ENCODE results near the gene SUPT5H. TPM values are rescaled to one million over a fixed set of nuclear protein-coding genes. Genes with fewer than 3 reads are reported as not detected.

The SUPT5H gene
- total and polyA plus RNA-seq, 12 donors, result 56.2 to 149 (median 84.3) TPM

DNA sequence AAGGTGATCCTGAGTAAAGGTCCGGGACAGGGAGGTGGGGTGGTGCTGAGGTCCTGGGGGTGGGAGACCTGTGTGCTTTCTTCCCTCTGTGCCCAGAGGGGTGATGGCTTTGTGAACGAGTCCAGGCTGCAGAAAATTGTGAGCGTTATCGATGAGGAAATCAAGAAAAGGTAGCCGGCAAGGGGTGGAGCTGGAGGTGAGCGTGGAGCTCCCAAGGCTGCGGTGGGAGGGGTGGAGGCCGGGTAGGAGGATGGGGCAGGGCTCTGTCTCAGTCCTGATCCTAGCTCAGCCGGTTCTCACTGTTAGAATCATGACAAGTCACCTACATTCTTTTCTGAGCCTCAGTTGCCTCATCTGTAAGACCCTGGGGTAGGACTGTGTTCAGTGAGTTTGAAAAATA lies 73.6 kb downstream of the SUPT5H start:
- intact Hi-C loops (cut with DNase I), result no loop called here
- 67 to 73% methylated on average over 9 of the region's 9 CpGs for WGBS, 2 donors
- Histone ChIP-seq H3K27ac (no peak overlapping the region), H3K9me3 (no peaks in the 10 kb centered on the region), H3K27me3 (peaks cover 22 to 46% (median 37%) of the 10 kb centered on the region in 7 donors), H3K36me3 (no peaks in the 10 kb centered on the region), H3K4me1 (peaks cover 5 to 16% (median 13%) of the 10 kb centered on the region in 9 donors), H3K4me3 (no peak overlapping the region)
- TF ChIP-seq, protein P1, sequence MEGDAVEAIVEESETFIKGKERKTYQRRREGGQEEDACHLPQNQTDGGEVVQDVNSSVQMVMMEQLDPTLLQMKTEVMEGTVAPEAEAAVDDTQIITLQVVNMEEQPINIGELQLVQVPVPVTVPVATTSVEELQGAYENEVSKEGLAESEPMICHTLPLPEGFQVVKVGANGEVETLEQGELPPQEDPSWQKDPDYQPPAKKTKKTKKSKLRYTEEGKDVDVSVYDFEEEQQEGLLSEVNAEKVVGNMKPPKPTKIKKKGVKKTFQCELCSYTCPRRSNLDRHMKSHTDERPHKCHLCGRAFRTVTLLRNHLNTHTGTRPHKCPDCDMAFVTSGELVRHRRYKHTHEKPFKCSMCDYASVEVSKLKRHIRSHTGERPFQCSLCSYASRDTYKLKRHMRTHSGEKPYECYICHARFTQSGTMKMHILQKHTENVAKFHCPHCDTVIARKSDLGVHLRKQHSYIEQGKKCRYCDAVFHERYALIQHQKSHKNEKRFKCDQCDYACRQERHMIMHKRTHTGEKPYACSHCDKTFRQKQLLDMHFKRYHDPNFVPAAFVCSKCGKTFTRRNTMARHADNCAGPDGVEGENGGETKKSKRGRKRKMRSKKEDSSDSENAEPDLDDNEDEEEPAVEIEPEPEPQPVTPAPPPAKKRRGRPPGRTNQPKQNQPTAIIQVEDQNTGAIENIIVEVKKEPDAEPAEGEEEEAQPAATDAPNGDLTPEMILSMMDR (IDR thresholded peaks at IDR 0.05), result no peak
- no peak for ATAC-seq
- no peak for DNase-seq

- Histone ChIP-seq H3K9me3 (no peaks in the 10 kb centered on the region), H3K27ac (no peak overlapping the region), H3K4me3 (no peak overlapping the region), H3K36me3 (peaks cover 0 to 9% (median 0%) of the 10 kb centered on the region in 9 donors), H3K27me3 (peaks cover 4 to 27% (median 19%) of the 10 kb centered on the region in 7 donors), H3K4me1 (peaks cover 0 to 3% (median 1%) of the 10 kb centered on the region in 9 donors)
- no peak for ATAC-seq
- intact Hi-C loops (cut with DNase I), result no loop called here
- DNase-seq, result no peak
- TF ChIP-seq, protein P1 (IDR thresholded peaks at IDR 0.05), result no peak
- WGBS, 2 donors, result 87 to 88% methylated on average over 8 of the region's 8 CpGs
Measured at GRCh38 chr19:39520541-39521484, 75.4 kb downstream of the SUPT5H start.

DNA sequence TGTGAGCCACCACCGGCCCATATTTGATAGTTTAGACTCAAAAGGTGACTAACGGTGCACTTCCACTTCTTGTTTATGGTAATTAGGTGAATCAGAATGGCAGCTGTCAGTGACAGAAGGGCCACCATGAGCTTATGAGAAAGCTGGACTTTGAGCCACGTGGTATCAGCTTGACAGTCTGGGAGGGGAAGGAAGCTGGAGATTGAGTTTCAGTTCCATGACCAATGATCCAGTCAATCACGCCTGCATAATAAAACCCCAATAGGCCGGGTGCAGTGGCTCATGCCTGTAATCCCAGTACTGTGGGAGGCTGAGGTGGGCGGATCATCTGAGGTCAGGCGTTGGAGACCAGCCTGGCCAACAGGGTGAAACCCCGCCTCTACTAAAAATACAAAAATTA lies 79.1 kb downstream of the SUPT5H start:
- 85 to 87% methylated on average over 8 of the region's 8 CpGs for WGBS, 2 donors
- TF ChIP-seq, protein P1 (IDR thresholded peaks at IDR 0.05), result no peak
- no peak for ATAC-seq

GRCh38 chr19:39525205-39525604 lies 79.8 kb downstream of the SUPT5H start:
- Histone ChIP-seq H3K36me3 (peaks cover 0 to 9% (median 0%) of the 10 kb centered on the region in 9 donors), H3K4me3 (no peak overlapping the region), H3K9me3 (no peaks in the 10 kb centered on the region), H3K4me1 (peaks cover 0 to 3% (median 0%) of the 10 kb centered on the region in 9 donors), H3K27ac (no peak overlapping the region), H3K27me3 (no peaks in the 10 kb centered on the region)
- TF ChIP-seq, protein P1 (IDR thresholded peaks at IDR 0.05), result no peak
- ATAC-seq, result no peak
- no peak for DNase-seq
- 96% methylated on average over 3 of the region's 3 CpGs for WGBS, 2 donors
- intact Hi-C loops (cut with DNase I), result no loop called here

More for the DNA sequence above, 79.1 kb downstream of the SUPT5H start:
- no peaks in the 10 kb centered on the region for H3K4me1 ChIP-seq
- no peak overlapping the region for H3K4me3 ChIP-seq
- H3K9me3 ChIP-seq, result no peaks in the 10 kb centered on the region
- H3K27ac ChIP-seq, result no peak overlapping the region
- peaks cover 0 to 9% (median 0%) of the 10 kb centered on the region in 9 donors for H3K36me3 ChIP-seq
- intact Hi-C loops (cut with DNase I), result no loop called here
- no peaks in the 10 kb centered on the region for H3K27me3 ChIP-seq
- no peak for DNase-seq

Small RNA genes within 50 kb of the gene (microRNA-seq; reads per million reads assigned to microRNA genes)
- 0 reads per million in 2 donors for gene MIR4530

Other genes starting within 250 kb of the SUPT5H start
- not detected for gene NCCRP1, start 248.6 kb upstream of the SUPT5H start, total RNA-seq
- under 1 TPM in 1 of 2 donors, not detected in 1; 0.03 TPM for gene NCCRP1, start 248.6 kb upstream of the SUPT5H start, polyA plus RNA-seq
- gene SYCN, start 241.3 kb upstream of the SUPT5H start, total RNA-seq, result under 1 TPM in 1 of 10 donors, not detected in 9; 0.55 TPM
- gene SYCN, start 241.3 kb upstream of the SUPT5H start, polyA plus RNA-seq, result not detected
- not detected for gene IFNL3, start 200.6 kb upstream of the SUPT5H start, total RNA-seq
- gene IFNL3, start 200.6 kb upstream of the SUPT5H start, polyA plus RNA-seq, result not detected
- gene IFNL4, start 196.7 kb upstream of the SUPT5H start, total RNA-seq, result not detected
- gene IFNL4, start 196.7 kb upstream of the SUPT5H start, polyA plus RNA-seq, result not detected
- gene IFNL2, start 177.2 kb upstream of the SUPT5H start, total RNA-seq, result not detected
- gene IFNL2, start 177.2 kb upstream of the SUPT5H start, polyA plus RNA-seq, result not detected
- gene IFNL1, start 149.2 kb upstream of the SUPT5H start, total RNA-seq, result not detected
- not detected for gene IFNL1, start 149.2 kb upstream of the SUPT5H start, polyA plus RNA-seq
- gene LRFN1, start 124.7 kb upstream of the SUPT5H start, total RNA-seq, result under 1 TPM in 9 of 10 donors, not detected in 1; 0.07 to 0.42 (median 0.32) TPM
- under 1 TPM; 0.14 to 0.29 TPM for gene LRFN1, start 124.7 kb upstream of the SUPT5H start, polyA plus RNA-seq
- 10 to 100 TPM in 5 of 10 donors, 1 to 10 TPM in 5; 6.9 to 64.2 (median 11.1) TPM for gene GMFG, start 109.5 kb upstream of the SUPT5H start, total RNA-seq
- 10 to 100 TPM; 26.9 to 39.6 TPM for gene GMFG, start 109.5 kb upstream of the SUPT5H start, polyA plus RNA-seq
- 10 to 100 TPM; 35.5 to 60.4 (median 47.2) TPM for gene SAMD4B, start 103.2 kb upstream of the SUPT5H start, total RNA-seq
- gene SAMD4B, start 103.2 kb upstream of the SUPT5H start, polyA plus RNA-seq, result 10 to 100 TPM; 59.2 to 92.8 TPM
- 10 to 100 TPM; 34.3 to 46.4 (median 38.8) TPM for gene PAF1, start 54.5 kb upstream of the SUPT5H start, total RNA-seq
- gene PAF1, start 54.5 kb upstream of the SUPT5H start, polyA plus RNA-seq, result 10 to 100 TPM; 24.1 to 48.2 TPM
- 10 to 100 TPM; 22.9 to 32.3 (median 27.1) TPM for gene MED29, start 54.2 kb upstream of the SUPT5H start, total RNA-seq
- 10 to 100 TPM; 16.2 to 30.8 TPM for gene MED29, start 54.2 kb upstream of the SUPT5H start, polyA plus RNA-seq
- gene ZFP36, start 38.7 kb upstream of the SUPT5H start, total RNA-seq, result 100 to 1,000 TPM in 2 of 10 donors, 10 to 100 TPM in 8; 22.8 to 194 (median 48.1) TPM
- 10 to 100 TPM; 60.2 to 63.2 TPM for gene ZFP36, start 38.7 kb upstream of the SUPT5H start, polyA plus RNA-seq
- gene PLEKHG2, start 32.9 kb upstream of the SUPT5H start, total RNA-seq, result 10 to 100 TPM in 9 of 10 donors, 1 to 10 TPM in 1; 8.3 to 23.1 (median 15.1) TPM
- gene PLEKHG2, start 32.9 kb upstream of the SUPT5H start, polyA plus RNA-seq, result 10 to 100 TPM in 1 of 2 donors, 1 to 10 TPM in 1; 6.9 to 22.7 TPM
- gene RPS16, start 9.6 kb upstream of the SUPT5H start, total RNA-seq, result 1,000 to 10,000 TPM in 7 of 10 donors, 100 to 1,000 TPM in 3; 936 to 1,726 (median 1,424) TPM
- gene RPS16, start 9.6 kb upstream of the SUPT5H start, polyA plus RNA-seq, result 1,000 to 10,000 TPM in 1 of 2 donors, 100 to 1,000 TPM in 1; 974 to 3,280 TPM
- 100 to 1,000 TPM in 1 of 10 donors, 10 to 100 TPM in 9; 67.3 to 111 (median 78.9) TPM for gene TIMM50, start 35.3 kb downstream of the SUPT5H start, total RNA-seq
- gene TIMM50, start 35.3 kb downstream of the SUPT5H start, polyA plus RNA-seq, result 100 to 1,000 TPM; 104 to 160 TPM
- gene DLL3, start 53.4 kb downstream of the SUPT5H start, total RNA-seq, result not detected
- not detected for gene DLL3, start 53.4 kb downstream of the SUPT5H start, polyA plus RNA-seq
- not detected for gene SELENOV, start 69.6 kb downstream of the SUPT5H start, total RNA-seq
- gene SELENOV, start 69.6 kb downstream of the SUPT5H start, polyA plus RNA-seq, result not detected
- gene EID2B, start 87.3 kb downstream of the SUPT5H start, total RNA-seq, result 1 to 10 TPM; 2.2 to 4.7 (median 3.5) TPM
- 1 to 10 TPM; 1.8 to 2.8 TPM for gene EID2B, start 87.3 kb downstream of the SUPT5H start, polyA plus RNA-seq
- gene EID2, start 94.6 kb downstream of the SUPT5H start, total RNA-seq, result 10 to 100 TPM in 7 of 10 donors, 1 to 10 TPM in 3; 9.0 to 15.5 (median 11.4) TPM
- 10 to 100 TPM; 14.7 to 15.9 TPM for gene EID2, start 94.6 kb downstream of the SUPT5H start, polyA plus RNA-seq
- gene LGALS13, start 156.9 kb downstream of the SUPT5H start, total RNA-seq, result not detected
- not detected for gene LGALS13, start 156.9 kb downstream of the SUPT5H start, polyA plus RNA-seq
- not detected for gene LGALS16, start 210.3 kb downstream of the SUPT5H start, total RNA-seq
- gene LGALS16, start 210.3 kb downstream of the SUPT5H start, polyA plus RNA-seq, result not detected

Data from heart right ventricle (tissue), 16 donors.